Activated CD8-positive, alpha-beta memory T cell treated with anti-CD3 and anti-CD28 coated beads, Interleukin-2, amount 50 U/mL, for 24 hours (primary cell): ENCODE measurements around the gene MTCH1.

Source experiments
- DNase-seq: peaks from one replicate; pipeline ENCODE4 v3.0.0-alpha.2; 2020; ENCODE audit errors: extremely low read depth

The MTCH1 gene

DNA sequence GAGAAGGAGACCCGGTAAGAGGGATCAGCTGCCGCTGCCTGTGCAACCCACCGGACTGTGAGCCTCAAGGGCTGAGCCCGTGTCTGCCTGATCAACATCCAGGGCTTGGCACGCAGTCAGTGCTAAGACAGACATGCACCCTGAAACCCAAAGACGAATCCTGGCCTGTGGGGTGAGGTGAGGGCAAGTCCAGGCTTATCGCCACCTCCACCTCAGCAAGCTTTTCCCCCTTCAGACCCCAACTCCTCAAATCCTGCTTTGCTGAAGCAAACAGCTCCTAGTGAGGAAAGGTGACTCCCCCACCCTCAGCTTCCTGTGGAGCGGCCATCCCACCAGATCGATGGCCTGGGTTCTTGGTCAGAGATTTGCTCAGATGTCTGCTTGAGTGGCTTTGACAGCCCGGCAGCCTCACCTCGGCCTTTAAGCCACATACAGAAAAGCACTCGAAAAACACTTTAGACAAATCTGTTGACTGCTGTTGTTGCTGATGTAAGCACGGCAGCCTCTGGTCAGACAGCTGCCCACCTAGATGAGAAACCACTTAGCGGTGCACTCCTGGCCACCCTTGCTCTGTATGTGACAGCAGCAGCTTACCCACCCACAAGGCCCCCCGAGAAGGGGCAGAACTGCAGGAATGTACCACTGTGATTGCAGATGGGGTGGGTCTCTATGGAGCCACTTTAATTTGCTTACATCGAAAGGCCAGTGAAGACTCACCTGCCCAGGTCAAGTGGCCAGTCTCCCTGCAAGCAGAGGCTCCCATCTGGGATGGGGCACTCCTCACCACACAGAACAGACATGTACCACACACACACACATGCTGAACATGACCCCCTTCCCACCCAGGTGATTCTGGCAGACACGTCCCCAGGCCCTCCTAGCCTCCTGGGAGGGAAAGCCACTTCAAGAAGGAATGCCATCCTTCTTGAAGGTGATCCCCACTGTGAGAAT is 14.8 kb downstream of the MTCH1 start:
- no peak for DNase-seq

- DNase-seq, result no peak
Observed at GRCh38 chr6:36969988-36970891, 15.8 kb downstream of the MTCH1 start.

DNA sequence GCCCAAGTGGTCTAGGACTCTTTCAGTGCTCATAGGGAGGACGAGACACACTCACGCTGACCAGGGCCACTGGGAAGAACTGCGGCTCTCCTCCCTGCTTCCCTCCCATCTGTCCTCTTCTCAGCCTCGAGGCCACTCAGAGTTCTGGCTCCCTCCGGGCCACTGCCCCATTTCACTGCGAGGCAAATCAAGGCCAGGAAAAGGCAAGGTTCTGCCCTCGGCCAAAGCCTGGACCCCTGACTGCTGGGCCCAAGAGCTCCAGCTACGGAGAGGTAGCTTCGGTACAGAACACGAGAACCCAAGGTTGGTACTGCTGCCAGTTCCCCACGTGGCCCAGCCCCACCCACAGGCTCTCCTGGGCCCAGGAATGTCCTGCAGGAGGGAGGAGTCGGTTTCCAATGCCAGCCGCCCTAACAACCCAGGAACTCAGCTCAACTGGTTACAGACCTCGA is 16.7 kb downstream of the MTCH1 start:
- DNase-seq, result no peak

DNA sequence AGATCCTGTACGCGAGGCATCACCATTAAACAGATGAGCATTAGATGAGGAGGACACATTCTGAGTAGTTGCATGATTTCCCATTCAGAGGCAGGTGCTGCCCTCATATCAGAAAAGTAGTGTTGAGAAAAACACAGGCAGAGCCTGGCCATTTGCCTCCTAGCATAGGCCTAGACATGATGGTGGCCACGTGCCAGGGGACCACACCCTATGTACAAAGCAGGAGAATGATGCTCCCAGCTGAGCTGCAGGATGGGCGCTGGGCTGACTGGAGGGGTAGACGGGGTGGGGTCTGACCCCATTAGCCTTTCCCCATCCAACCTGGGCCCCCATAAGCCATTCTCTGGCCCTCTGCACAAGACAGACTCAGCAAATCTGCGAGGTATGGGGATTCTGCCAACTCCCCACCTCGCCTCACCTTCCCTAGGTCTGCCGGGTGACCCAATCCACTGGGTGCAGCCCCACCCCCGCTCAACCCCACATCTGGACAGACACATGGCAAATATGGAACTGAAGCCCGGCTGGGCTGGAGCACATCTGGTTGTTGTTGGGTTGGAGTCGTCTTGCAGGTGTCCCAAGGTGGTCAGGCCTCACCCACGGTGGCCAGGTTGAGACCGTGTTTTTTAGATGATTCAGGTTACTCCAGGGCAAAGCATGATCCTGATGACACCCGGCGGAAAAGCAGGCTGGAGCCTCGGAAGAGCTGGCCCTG is 17.6 kb downstream of the MTCH1 start:
- DNase-seq, result no peak

GRCh38 chr6:36967757-36968156 is 18.2 kb downstream of the MTCH1 start:
- no peak for DNase-seq

- DNase-seq, result no peak
Observed at GRCh38 chr6:36967301-36967700, 18.7 kb downstream of the MTCH1 start.

GRCh38 chr6:36964908-36965307 is 21.1 kb downstream of the MTCH1 start:
- no peak for DNase-seq

DNA sequence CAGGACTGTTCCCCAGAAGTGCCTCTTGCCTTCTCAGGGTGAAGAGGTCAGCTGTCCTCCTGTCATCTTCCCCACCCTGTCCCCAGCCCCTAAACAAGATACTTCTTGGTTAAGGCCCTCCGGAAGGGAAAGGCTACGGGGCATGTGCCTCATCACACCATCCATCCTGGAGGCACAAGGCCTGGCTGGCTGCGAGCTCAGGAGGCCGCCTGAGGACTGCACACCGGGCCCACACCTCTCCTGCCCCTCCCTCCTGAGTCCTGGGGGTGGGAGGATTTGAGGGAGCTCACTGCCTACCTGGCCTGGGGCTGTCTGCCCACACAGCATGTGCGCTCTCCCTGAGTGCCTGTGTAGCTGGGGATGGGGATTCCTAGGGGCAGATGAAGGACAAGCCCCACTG is 21.6 kb downstream of the MTCH1 start:
- no peak for DNase-seq

GRCh38 chr6:36963451-36964290 is 22.3 kb downstream of the MTCH1 start:
- DNase-seq, result no peak

DNA sequence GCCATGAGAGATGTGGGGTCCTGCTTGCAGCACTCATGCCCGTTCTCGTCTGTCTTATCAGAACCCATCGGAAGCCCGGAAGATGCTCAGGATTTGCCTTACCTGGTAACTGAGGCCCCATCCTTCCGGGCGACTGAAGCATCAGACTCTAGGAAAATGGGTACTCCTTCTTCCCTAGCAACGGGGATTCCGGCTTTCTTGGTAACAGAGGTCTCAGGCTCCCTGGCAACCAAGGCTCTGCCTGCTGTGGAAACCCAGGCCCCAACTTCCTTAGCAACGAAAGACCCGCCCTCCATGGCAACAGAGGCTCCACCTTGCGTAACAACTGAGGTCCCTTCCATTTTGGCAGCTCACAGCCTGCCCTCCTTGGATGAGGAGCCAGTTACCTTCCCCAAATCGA is 23.1 kb downstream of the MTCH1 start:
- DNase-seq, result peak; percentile 54

GRCh38 chr6:36961441-36962435 is 24.3 kb downstream of the MTCH1 start:
- no peak for DNase-seq

- no peak for DNase-seq
Observed at GRCh38 chr6:36959555-36960250, 26.3 kb downstream of the MTCH1 start.

GRCh38 chr6:36958775-36959554 is 27.0 kb downstream of the MTCH1 start:
- no peak for DNase-seq

DNA sequence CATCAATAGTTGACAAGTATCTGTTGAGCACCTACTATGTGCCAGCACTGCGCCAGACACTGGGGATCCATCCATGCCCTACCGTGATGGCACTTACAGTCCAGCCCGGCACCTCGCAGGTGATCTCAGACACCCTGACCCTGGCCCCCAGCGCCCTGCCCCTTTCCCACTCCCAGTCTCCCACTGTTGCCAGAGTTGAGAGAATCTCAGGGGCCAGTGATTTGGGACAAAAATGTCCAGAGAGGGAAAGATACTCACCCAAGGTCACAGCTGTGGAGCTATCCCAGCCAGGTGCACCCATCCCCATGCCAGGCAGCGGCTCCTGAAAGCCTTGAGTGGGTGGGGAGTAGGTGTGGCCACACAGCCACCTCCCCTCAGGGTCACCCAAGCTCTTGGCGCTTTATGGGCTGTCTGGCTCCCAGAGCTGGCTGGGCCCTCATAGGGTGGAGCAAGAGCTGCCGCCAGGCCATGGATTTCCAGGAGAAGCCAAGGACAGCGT is 28.2 kb downstream of the MTCH1 start:
- DNase-seq, result no peak

- DNase-seq, result no peak
Observed at GRCh38 chr6:36956446-36956820, 29.6 kb downstream of the MTCH1 start.

DNA sequence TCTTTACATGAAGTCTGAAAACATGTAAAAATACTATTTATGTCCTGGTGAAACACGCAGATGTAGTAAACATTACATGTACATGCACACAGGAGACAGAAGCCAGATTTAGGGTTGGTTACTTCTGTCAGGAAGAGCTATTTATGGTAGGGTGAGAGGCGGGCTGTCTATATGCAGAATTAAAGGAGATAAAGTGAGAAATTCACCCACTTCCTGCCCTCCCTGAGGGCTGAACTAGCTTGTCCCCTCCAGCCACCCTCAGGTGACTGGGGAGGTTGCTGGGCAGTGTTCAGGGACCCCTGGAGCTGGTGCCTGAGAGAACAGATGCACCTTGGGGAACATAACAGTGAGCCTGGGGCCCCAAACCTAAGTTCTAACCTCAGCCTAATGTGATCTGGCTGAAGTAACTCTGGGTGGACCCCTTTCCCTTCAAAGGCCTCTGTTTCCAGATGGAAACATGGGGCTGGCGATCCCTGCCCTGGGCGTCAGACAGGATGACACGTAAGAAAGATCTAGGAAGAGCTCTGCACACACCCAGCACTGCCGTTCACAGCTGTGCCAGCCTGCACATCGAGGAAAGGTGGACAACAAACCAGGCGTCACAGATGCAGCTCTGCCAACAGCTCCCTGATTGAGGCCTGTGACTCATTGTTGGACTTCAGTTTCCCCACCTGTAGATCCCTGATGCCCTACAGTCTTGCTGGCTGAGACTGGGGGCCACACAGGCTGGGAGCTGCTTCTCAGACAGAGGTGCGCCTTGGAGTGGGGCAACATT is 30.1 kb downstream of the MTCH1 start:
- no peak for DNase-seq

- DNase-seq, result no peak
Observed at GRCh38 chr6:36955136-36955535, 30.9 kb downstream of the MTCH1 start.
